ENCODE measurements around the gene TOB1.

The TOB1 gene

GRCh38 chr17:50872710-50873424 is 6.7 kb upstream of the TOB1 start:
- Histone ChIP-seq H3K4me3 (ENCODE audit: low read depth in 1 of 2, low read length in 2 of 2) (no peak overlapping the region), H4K20me1 (ENCODE audit: insufficient read depth, low read length) (0 out of 2 replicates have a peak, but pooled peaks cover 4% of the 10 kb centered on the region), H3K27me3 (ENCODE audit: insufficient read depth, low read length, poor library complexity) (no peaks in the 10 kb centered on the region), H3K27ac (ENCODE audit: low read length) (peak overlapping the region; percentile 41; the same call in 1 of the 2 replicates), H3K36me3 (ENCODE audit: insufficient read depth, low read length) (no peaks in the 10 kb centered on the region), H3K9me3 (ENCODE audit: insufficient read depth, low read length, severe bottlenecking) (no peaks in the 10 kb centered on the region), H3K4me2 (ENCODE audit: insufficient read depth, low read length) (no peak overlapping the region; the same call in 1 of the 2 replicates), H3K79me2 (ENCODE audit: insufficient read depth, low read length) (no peaks in the 10 kb centered on the region), H2AFZ (ENCODE audit: low read depth, low read length) (no peak overlapping the region), H3K4me1 (ENCODE audit: insufficient read depth, low read length) (peaks cover 41% of the 10 kb centered on the region), H3K9ac (ENCODE audit: low read depth, low read length) (no peak overlapping the region)
- TF ChIP-seq CTCF (IDR thresholded peaks at IDR 0.05; ENCODE audit: borderline replicate concordance, extremely low read depth, low read length, poor library complexity, severe bottlenecking): no peak
- TF ChIP-seq EZH2 (IDR thresholded peaks at IDR 0.05; ENCODE audit: borderline replicate concordance, low read depth, low read length, severe bottlenecking): no peak
- DNase-seq (peak; percentile 68), ATAC-seq (ENCODE audit: insufficient read depth, low read depth) (peak; percentile 79)

- Histone ChIP-seq H3K9me3 (ENCODE audit: insufficient read depth, low read length, severe bottlenecking) (no peaks in the 10 kb centered on the region), H4K20me1 (ENCODE audit: insufficient read depth, low read length) (0 out of 2 replicates have a peak, but pooled peaks cover 4% of the 10 kb centered on the region), H2AFZ (ENCODE audit: low read depth, low read length) (no peak overlapping the region), H3K27me3 (ENCODE audit: insufficient read depth, low read length, poor library complexity) (no peaks in the 10 kb centered on the region), H3K9ac (ENCODE audit: low read depth, low read length) (no peak overlapping the region), H3K4me3 (ENCODE audit: low read depth in 1 of 2, low read length in 2 of 2) (no peak overlapping the region), H3K27ac (ENCODE audit: low read length) (no peak overlapping the region), H3K79me2 (ENCODE audit: insufficient read depth, low read length) (no peaks in the 10 kb centered on the region), H3K4me2 (ENCODE audit: insufficient read depth, low read length) (peak overlapping the region; percentile 32; the same call in 1 of the 2 replicates), H3K4me1 (ENCODE audit: insufficient read depth, low read length) (peaks cover 46% of the 10 kb centered on the region), H3K36me3 (ENCODE audit: insufficient read depth, low read length) (no peaks in the 10 kb centered on the region)
- no peak for DNase-seq
- no peak for TF ChIP-seq EZH2 (IDR thresholded peaks at IDR 0.05; ENCODE audit: borderline replicate concordance, low read depth, low read length, severe bottlenecking)
- no peak for TF ChIP-seq CTCF (IDR thresholded peaks at IDR 0.05; ENCODE audit: borderline replicate concordance, extremely low read depth, low read length, poor library complexity, severe bottlenecking)
- no peak for ATAC-seq (ENCODE audit: insufficient read depth, low read depth)
Observed at GRCh38 chr17:50871898-50872297, 5.7 kb upstream of the TOB1 start.

- ATAC-seq (ENCODE audit: insufficient read depth, low read depth): peak; percentile 28; the same call in 2 of the 3 replicates
- Histone ChIP-seq H3K79me2 (ENCODE audit: insufficient read depth, low read length) (no peaks in the 10 kb centered on the region), H3K36me3 (ENCODE audit: insufficient read depth, low read length) (no peaks in the 10 kb centered on the region), H3K27me3 (ENCODE audit: insufficient read depth, low read length, poor library complexity) (no peaks in the 10 kb centered on the region), H4K20me1 (ENCODE audit: insufficient read depth, low read length) (0 out of 2 replicates have a peak, but pooled peaks cover 4% of the 10 kb centered on the region), H2AFZ (ENCODE audit: low read depth, low read length) (no peak overlapping the region), H3K4me3 (ENCODE audit: low read depth in 1 of 2, low read length in 2 of 2) (no peak overlapping the region), H3K9me3 (ENCODE audit: insufficient read depth, low read length, severe bottlenecking) (no peaks in the 10 kb centered on the region), H3K4me1 (ENCODE audit: insufficient read depth, low read length) (peaks cover 46% of the 10 kb centered on the region), H3K9ac (ENCODE audit: low read depth, low read length) (no peak overlapping the region), H3K27ac (ENCODE audit: low read length) (no peak overlapping the region), H3K4me2 (ENCODE audit: insufficient read depth, low read length) (peak overlapping the region; percentile 32; the same call in 1 of the 2 replicates)
- peak; percentile 50 for DNase-seq
- no peak for TF ChIP-seq EZH2 (IDR thresholded peaks at IDR 0.05; ENCODE audit: borderline replicate concordance, low read depth, low read length, severe bottlenecking)
- no peak for TF ChIP-seq CTCF (IDR thresholded peaks at IDR 0.05; ENCODE audit: borderline replicate concordance, extremely low read depth, low read length, poor library complexity, severe bottlenecking)
Observed at GRCh38 chr17:50871364-50871763, 5.2 kb upstream of the TOB1 start.
